Stimulated activated CD4-positive, alpha-beta T cell treated with anti-CD3 and anti-CD28 coated beads, Interleukin-4, amount 100 ng/mL, for 4 hours (primary cell): Measurements from ENCODE around the gene NAA16.
"Not testable (repeated sequence)": the region's sequence is repeated elsewhere in the genome, so short reads cannot be mapped to it uniquely, and the experiment has no call there.

ENCODE experiments used
- DNase-seq, 2 experiments: peaks; one replicate each; pipeline ENCODE4 v3.0.0-alpha.2; 2020

NAA16 gene

GRCh38 chr13:41310963-41311405 lies at the start of gene NAA16:
Gene NAA16 (plus strand): TSS chr13:41311267. CDS start chr13:41311529, 262 bp downstream.
- peak; percentile 97 to 98 for DNase-seq

GRCh38 chr13:41263261-41263971 lies 47.7 kb upstream of the NAA16 start, which contains the start of gene MTRF1:
Gene MTRF1 (minus strand): TSS chr13:41263576. CDS start chr13:41260907, 2,669 bp downstream.
- peak; percentile 71 to 81 for DNase-seq

- DNase-seq, result no peak
Observed at GRCh38 chr13:41267106-41267505, 44.0 kb upstream of the NAA16 start.

- no peak for DNase-seq
Observed at GRCh38 chr13:41268764-41269163, 42.3 kb upstream of the NAA16 start.

- no peak for DNase-seq
Observed at GRCh38 chr13:41271456-41272285, 39.4 kb upstream of the NAA16 start.

- DNase-seq, result no peak
Observed at GRCh38 chr13:41273831-41274441, 37.1 kb upstream of the NAA16 start.

GRCh38 chr13:41274881-41275280 lies 36.2 kb upstream of the NAA16 start:
- no peak for DNase-seq

GRCh38 chr13:41276824-41277223 lies 34.2 kb upstream of the NAA16 start:
- DNase-seq, result no peak

- DNase-seq, result not testable (repeated sequence)
Observed at GRCh38 chr13:41279156-41279555, 31.9 kb upstream of the NAA16 start.

GRCh38 chr13:41282129-41282571 lies 28.9 kb upstream of the NAA16 start:
- no peak for DNase-seq

GRCh38 chr13:41284512-41285288 lies 26.4 kb upstream of the NAA16 start:
- no peak for DNase-seq

- DNase-seq, result no peak
Observed at GRCh38 chr13:41286370-41286769, 24.7 kb upstream of the NAA16 start.

- no peak for DNase-seq
Observed at GRCh38 chr13:41289463-41289881, 21.6 kb upstream of the NAA16 start.

GRCh38 chr13:41291246-41291645 lies 19.8 kb upstream of the NAA16 start:
- DNase-seq, result no peak

- DNase-seq, result no peak
Observed at GRCh38 chr13:41293272-41293671, 17.8 kb upstream of the NAA16 start.

- no peak for DNase-seq
Observed at GRCh38 chr13:41294914-41295313, 16.2 kb upstream of the NAA16 start.

- DNase-seq, result no peak
Observed at GRCh38 chr13:41295973-41296372, 15.1 kb upstream of the NAA16 start.

GRCh38 chr13:41296879-41297646 lies 14.0 kb upstream of the NAA16 start:
- no peak for DNase-seq

- no peak for DNase-seq
Observed at GRCh38 chr13:41299316-41300094, 11.6 kb upstream of the NAA16 start.

- DNase-seq, result no peak
Observed at GRCh38 chr13:41302743-41303142, 8.3 kb upstream of the NAA16 start.

- no peak for DNase-seq
Observed at GRCh38 chr13:41304551-41304950, 6.5 kb upstream of the NAA16 start.
